Sigmoid colon (tissue), 7 donors: ENCODE measurements around the gene SFXN5. TPM values are rescaled to one million over a fixed set of nuclear protein-coding genes. Genes with fewer than 3 reads are reported as not detected.

Source experiments
- DNase-seq: peaks from one replicate; pipeline ENCODE4 v3.0.0-alpha.2; 2019
- H3K27ac ChIP-seq, 4 donors: fragments of 200-600 bp; sonication (generic); one replicate each; pipeline ENCODE4 v1.5.1; 2016 to 2019; ENCODE audit warnings: mild to moderate bottlenecking in 1 of 4
- H3K27me3 ChIP-seq, 3 donors: fragments of 200-600 bp; sonication (generic); one replicate each; pipeline ENCODE4 v1.5.1; 2019; ENCODE audit warnings: mild to moderate bottlenecking in 1 of 3
- H3K36me3 ChIP-seq, 4 donors: fragments of 200-600 bp; sonication (generic); one replicate each; pipeline ENCODE4 v1.5.1; 2016 to 2019
- H3K4me1 ChIP-seq, 4 donors: fragments of 200-600 bp; sonication (generic); one replicate each; pipeline ENCODE4 v1.5.1; 2017 to 2019
- H3K4me3 ChIP-seq, 4 donors: fragments of 200-600 bp; sonication (generic); one replicate each; pipeline ENCODE4 v1.5.1; 2017 to 2019; ENCODE audit warnings: mild to moderate bottlenecking in 2 of 4, moderate library complexity in 1 of 4
- H3K9me3 ChIP-seq, 4 donors: fragments of 200-600 bp in 3 of 4; sonication (generic) in 3 of 4; one replicate each; pipeline versions ENCODE4 v1.5.1 to v1.6.1; 2013 to 2019
- CTCF ChIP-seq, 4 experiments: fragments of 450-650 bp in 3 of 4; fragments of 200-600 bp in 1 of 4; IDR thresholded peaks; one replicate each; pipeline ENCODE4 v1.5.1; 2016 to 2019; ENCODE audit warnings: antibody characterized with exemption in 4 of 4, mild to moderate bottlenecking in 3 of 4, moderate library complexity in 2 of 4
- EP300 ChIP-seq, 4 donors: sonication (generic); formaldehyde crosslinking; IDR thresholded peaks; one replicate each; pipeline ENCODE4 v1.6.1; 2017; ENCODE audit warnings: antibody characterized with exemption in 4 of 4
- POLR2A ChIP-seq, 2 donors: fragments of 450-650 bp; IDR thresholded peaks; one replicate each; pipeline ENCODE4 v1.6.1; 2016; ENCODE audit warnings: antibody characterized with exemption in 2 of 2, mild to moderate bottlenecking in 2 of 2, moderate library complexity in 2 of 2
- POLR2AphosphoS5 ChIP-seq, 4 donors: sonication (generic); formaldehyde crosslinking; IDR thresholded peaks; one replicate each; pipeline ENCODE4 v1.6.1; 2017; ENCODE audit warnings: antibody characterized with exemption in 4 of 4
- WGBS, 2 donors: extraction: QIAGEN DNeasy Blood & Tissue Kit; methylation state at CpG; one replicate each; pipeline ENCODE4 v1.1.7; 2013; 5-methylcytosine and 5-hydroxymethylcytosine counted together
- intact Hi-C: fragments of 100-400 bp; cut with DNase I; formaldehyde crosslinking; loops from one replicate; pipeline ENCODE4 v1.15.1; 2023
- polyA plus RNA-seq, 3 donors: library from polyadenylated mRNA; stranded (reverse); fragments of 200-250 nt; gene quantifications; one replicate each; pipeline ENCODE4 v1.2.3, GENCODE V29; 2013
- total RNA-seq, 4 donors: library from RNA; depleted of rRNA; stranded (reverse); fragments of >200 nt; gene quantifications; one replicate each; pipeline ENCODE4 v1.1.0, GENCODE V29; 2016
- donor health status: healthy with polysubstance abuse.
- donor health status: Bipolar disorder and iron deficiency.
- donor health status: healthy.

Gene SFXN5
- total and polyA plus RNA-seq, 7 donors: 5.4 to 27.1 (median 11.1) TPM

DNA sequence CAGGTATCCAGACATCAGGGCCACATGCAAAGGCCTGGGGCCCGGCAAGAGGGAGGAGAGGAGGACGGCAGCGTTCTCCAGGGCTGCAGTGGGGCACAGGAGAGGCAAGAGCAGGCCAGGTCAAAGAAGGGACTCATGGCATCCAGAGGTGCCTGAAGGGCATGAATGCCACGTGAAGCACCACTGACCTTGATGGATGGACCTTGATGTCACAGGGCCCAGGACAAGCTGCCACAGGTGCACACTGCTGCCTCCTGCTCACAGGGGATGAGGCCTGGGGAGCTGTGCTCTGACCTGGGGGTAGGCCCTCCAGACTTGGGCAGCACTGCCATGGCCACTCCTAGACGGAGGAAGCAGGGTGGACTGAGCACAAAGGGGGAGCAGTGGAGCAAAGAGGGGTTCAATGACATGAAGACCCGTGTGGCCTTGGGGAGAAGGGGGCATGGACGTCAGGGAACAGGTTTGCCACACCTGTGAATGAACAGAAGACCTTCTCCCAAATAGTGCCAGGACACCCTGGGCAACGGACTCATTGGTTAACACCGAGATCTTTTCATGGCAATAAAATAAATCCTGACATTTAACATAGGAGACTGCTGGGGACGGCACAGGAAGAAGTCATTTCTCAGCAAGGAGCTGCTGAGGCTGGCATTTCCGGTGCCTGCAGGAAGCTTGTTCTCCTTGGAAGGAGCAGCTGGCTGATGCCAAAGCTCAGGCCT is 88.6 kb downstream of the SFXN5 start:
- Histone ChIP-seq H3K9me3 (no peaks in the 10 kb centered on the region), H3K36me3 (peaks cover 0 to 9% (median 2%) of the 10 kb centered on the region in 4 donors), H3K4me3 (no peak overlapping the region), H3K4me1 (no peaks in the 10 kb centered on the region), H3K27ac (no peak overlapping the region), H3K27me3 (no peaks in the 10 kb centered on the region)
- no peak for DNase-seq
- intact Hi-C loops: no loop called here
- no peak for TF ChIP-seq CTCF (IDR thresholded peaks at IDR 0.05)
- no peak for TF ChIP-seq POLR2A (IDR thresholded peaks at IDR 0.05)
- no peak for TF ChIP-seq EP300 (IDR thresholded peaks at IDR 0.05)
- TF ChIP-seq POLR2AphosphoS5 (IDR thresholded peaks at IDR 0.05): no peak
- WGBS, 2 donors: 87% methylated on average over 11 of the region's 11 CpGs

- Histone ChIP-seq H3K27me3 (no peaks in the 10 kb centered on the region), H3K27ac (no peak overlapping the region), H3K4me1 (no peaks in the 10 kb centered on the region), H3K4me3 (no peak overlapping the region), H3K9me3 (no peaks in the 10 kb centered on the region), H3K36me3 (peaks cover 0 to 6% (median 0%) of the 10 kb centered on the region in 4 donors)
- TF ChIP-seq POLR2A (IDR thresholded peaks at IDR 0.05) (no peak), EP300 (IDR thresholded peaks at IDR 0.05) (no peak), CTCF (IDR thresholded peaks at IDR 0.05) (no peak), POLR2AphosphoS5 (IDR thresholded peaks at IDR 0.05) (no peak)
- no peak for DNase-seq
- intact Hi-C loops: no loop called here
- 88 to 90% methylated on average over 2 of the region's 2 CpGs for WGBS, 2 donors
These were observed 89.3 kb downstream of the SFXN5 start for GRCh38 chr2:72982219-72982618.

DNA sequence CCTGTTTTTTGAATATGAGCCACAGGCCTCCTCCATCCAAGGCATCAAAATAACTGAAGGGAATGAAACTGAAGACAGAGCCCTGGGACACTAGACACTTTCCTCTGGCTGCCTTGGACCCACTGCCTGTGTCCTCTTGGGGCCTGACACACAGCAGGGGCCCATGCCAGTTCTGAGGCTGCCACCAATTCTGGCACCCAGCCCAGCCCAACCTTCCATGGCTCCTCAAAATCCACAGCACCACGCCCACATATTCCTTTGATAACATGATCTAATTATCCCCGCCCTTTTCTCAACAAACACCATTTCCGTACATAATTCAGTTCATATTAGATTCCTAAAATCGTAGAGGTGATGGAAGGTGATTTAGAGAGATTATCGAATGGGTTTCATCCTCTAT is 90.0 kb downstream of the SFXN5 start:
- Histone ChIP-seq H3K36me3 (peaks cover 0 to 5% (median 0%) of the 10 kb centered on the region in 4 donors), H3K27me3 (no peaks in the 10 kb centered on the region), H3K27ac (no peak overlapping the region), H3K4me3 (no peak overlapping the region), H3K9me3 (no peaks in the 10 kb centered on the region), H3K4me1 (no peaks in the 10 kb centered on the region)
- 24 to 79% methylated on average over 5 of the region's 5 CpGs for WGBS, 2 donors
- DNase-seq: no peak
- intact Hi-C loops: no loop called here
- TF ChIP-seq EP300 (IDR thresholded peaks at IDR 0.05) (no peak), POLR2A (IDR thresholded peaks at IDR 0.05) (no peak), CTCF (IDR thresholded peaks at IDR 0.05) (no peak), POLR2AphosphoS5 (IDR thresholded peaks at IDR 0.05) (no peak)

GRCh38 chr2:72980535-72981217 is 90.8 kb downstream of the SFXN5 start:
- Histone ChIP-seq H3K36me3 (peaks cover 0 to 5% (median 0%) of the 10 kb centered on the region in 4 donors), H3K4me1 (no peaks in the 10 kb centered on the region), H3K27me3 (no peaks in the 10 kb centered on the region), H3K9me3 (no peaks in the 10 kb centered on the region), H3K27ac (no peak overlapping the region), H3K4me3 (no peak overlapping the region)
- 95 to 97% methylated on average over 11 of the region's 11 CpGs for WGBS, 2 donors
- no peak for DNase-seq
- TF ChIP-seq EP300 (IDR thresholded peaks at IDR 0.05): no peak
- no peak for TF ChIP-seq POLR2AphosphoS5 (IDR thresholded peaks at IDR 0.05)
- TF ChIP-seq POLR2A (IDR thresholded peaks at IDR 0.05): no peak
- no peak for TF ChIP-seq CTCF (IDR thresholded peaks at IDR 0.05)
- intact Hi-C loops: no loop called here
